C1 segment of cervical spinal cord (tissue), 14 donors: ENCODE measurements around the gene CALHM1.

Source experiments
- DNase-seq, 14 donors: peaks; one replicate each; lab custom pipeline; 2025; lab: John Stamatoyannopoulos, UW

The CALHM1 gene

GRCh38 chr10:103456074-103456660, 2.5 kb downstream of the CALHM1 start:
- DNase-seq = no peak

DNA sequence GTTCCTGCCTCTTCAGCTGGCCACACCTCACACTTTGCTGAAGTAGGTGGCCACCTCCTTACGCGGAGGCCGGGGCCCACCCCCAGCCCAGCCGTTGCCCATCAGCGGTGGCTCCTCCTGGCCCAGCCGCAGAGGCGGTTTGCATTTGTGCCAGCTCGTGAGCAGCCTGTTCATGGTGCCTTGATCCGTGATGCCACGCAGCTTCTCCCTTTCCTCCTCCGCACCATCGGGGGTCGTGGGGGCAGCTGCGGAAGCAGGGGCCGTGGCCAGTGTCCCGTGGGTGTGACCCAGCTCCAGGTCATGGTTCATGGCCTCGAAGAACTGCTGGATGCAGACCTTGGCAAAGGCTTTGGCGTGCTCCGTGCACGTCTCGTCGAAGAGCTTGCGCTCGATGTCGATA, 3.5 kb downstream of the CALHM1 start:
- no peak for DNase-seq

- DNase-seq = no peak
Measured at GRCh38 chr10:103454026-103454425, 4.7 kb downstream of the CALHM1 start.

GRCh38 chr10:103452506-103453230, 6.0 kb downstream of the CALHM1 start:
- no peak for DNase-seq

- DNase-seq = peak in 9 of 14 donors; percentile 4 to 55 (median 32)
Measured at GRCh38 chr10:103451831-103452505, 6.7 kb downstream of the CALHM1 start, which contains the start of gene CALHM2. CALHM2 (minus strand) TSS chr10:103452370; CDS start chr10:103449941, 2,429 bp downstream.

- peak in 8 of 14 donors; percentile 8 to 47 (median 20) for DNase-seq
Measured at GRCh38 chr10:103451091-103451813, 7.4 kb downstream of the CALHM1 start.

- DNase-seq = no peak
Measured at GRCh38 chr10:103450201-103450695, 8.5 kb downstream of the CALHM1 start.

DNA sequence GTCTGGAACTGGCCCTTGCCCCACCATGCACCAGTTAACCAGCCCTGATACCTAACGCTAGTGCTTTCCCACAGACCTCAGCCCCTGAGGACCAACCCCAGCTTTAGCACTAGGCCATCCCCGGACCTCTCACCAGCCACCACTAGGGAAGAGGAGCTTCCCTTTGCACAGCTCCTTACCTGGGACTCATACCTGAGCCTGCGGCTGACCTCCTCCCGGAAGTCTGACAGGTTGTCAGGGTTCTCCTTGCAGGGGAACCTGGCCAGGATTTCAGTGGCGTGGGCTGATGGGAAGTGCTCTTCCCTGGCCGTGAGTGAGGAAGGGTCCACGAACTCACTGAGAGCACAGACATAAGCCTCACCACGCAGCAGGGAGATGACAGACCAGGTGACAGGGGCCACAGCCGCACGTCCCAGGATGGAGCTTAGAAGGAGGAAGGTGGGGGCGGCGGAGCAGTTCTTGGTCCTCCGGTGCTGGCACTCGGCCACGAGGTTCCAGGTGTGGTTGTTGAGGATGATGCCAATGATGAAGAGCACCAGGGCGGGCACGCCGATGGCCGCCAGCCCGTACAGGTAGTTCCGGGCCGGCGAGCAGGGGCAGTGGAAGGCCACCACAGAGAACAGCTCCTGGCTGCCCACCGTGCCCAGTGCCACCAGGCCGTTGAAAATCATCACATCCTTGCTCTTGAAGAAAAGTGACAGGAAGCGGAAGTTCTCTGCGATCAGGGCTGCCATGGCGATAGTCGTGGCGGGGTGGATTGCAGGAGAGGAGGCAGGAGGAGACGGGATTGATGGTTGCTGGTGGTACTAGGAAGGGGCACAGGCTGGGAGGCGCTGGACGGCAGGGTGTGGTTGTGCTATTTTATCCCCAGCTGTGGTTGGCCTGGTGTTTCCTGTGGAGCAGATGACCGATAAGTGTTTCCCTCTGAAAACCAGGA, 9.2 kb downstream of the CALHM1 start:
- no peak for DNase-seq

GRCh38 chr10:103448746-103449145, 10.0 kb downstream of the CALHM1 start:
- no peak for DNase-seq

DNA sequence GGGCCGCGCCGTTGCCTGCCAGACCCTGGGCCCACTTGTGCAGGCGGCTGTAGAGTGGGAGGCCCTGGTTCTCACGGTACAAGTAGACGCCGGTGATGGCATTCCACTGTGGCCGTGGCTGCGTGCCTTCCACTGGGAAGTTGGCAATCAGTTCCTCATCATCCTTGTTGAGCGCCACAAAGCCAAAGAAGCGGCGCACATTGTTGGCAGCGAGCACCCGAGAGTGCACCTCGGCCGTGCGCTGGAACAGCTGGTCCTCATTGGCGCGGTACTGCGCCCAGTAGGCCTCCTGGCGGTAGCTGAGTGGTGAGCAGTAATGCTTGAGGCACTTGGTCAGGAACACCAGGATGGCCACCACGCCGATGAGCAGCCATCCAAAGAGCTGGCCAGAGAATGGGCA, 11.5 kb downstream of the CALHM1 start:
- DNase-seq = no peak

- DNase-seq = peak in 6 of 14 donors; percentile 3 to 61 (median 10)
Measured at GRCh38 chr10:103445767-103446567, 12.7 kb downstream of the CALHM1 start.

GRCh38 chr10:103445366-103445765, 13.3 kb downstream of the CALHM1 start:
- DNase-seq = no peak

GRCh38 chr10:103444478-103444877, 14.2 kb downstream of the CALHM1 start:
- DNase-seq = no peak

- no peak for DNase-seq
Measured at GRCh38 chr10:103443475-103444185, 15.1 kb downstream of the CALHM1 start.

DNA sequence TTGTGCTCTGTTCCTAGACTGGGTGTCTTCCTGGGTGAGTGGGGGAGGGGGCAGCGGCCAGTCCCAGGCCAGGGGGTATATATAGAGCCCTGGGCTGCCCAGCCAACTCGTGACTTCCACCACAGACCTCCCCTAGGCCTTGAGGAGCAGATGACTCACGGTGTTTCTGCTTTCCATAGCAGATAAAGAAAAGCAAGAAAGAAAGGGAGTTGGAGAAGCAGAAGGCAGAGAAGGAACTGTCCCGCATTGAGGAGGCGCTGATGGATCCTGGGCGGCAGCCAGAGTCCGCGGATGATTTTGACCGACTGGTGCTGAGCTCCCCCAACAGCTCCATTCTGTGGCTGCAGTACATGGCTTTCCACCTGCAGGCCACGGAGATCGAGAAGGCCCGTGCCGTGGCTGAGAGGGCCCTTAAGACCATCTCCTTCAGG, 16.7 kb downstream of the CALHM1 start:
- peak in 5 of 14 donors; percentile 8 to 36 (median 12) for DNase-seq

- no peak for DNase-seq
Measured at GRCh38 chr10:103441611-103442010, 17.1 kb downstream of the CALHM1 start.

DNA sequence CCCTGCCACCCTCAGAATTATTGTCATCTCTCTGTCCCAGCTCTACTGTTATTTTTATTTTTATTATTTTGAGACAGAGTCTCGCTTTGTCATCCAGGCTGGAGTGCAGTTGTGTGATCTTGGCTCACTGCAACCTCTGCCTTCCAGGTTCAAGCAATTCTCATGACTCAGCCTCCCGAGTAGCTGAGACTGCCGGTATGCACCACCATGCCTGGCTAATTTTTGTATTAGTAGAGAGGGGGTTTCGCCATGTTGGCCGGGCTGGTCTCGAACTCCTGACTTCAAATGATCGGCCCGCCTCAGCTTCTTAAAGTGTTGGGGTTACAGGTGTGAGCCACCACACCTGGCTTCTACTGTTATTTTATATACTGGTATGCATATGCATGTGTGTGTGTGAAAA, 17.5 kb downstream of the CALHM1 start:
- DNase-seq = no peak

- no peak for DNase-seq
Measured at GRCh38 chr10:103440416-103440815, 18.3 kb downstream of the CALHM1 start.

DNA sequence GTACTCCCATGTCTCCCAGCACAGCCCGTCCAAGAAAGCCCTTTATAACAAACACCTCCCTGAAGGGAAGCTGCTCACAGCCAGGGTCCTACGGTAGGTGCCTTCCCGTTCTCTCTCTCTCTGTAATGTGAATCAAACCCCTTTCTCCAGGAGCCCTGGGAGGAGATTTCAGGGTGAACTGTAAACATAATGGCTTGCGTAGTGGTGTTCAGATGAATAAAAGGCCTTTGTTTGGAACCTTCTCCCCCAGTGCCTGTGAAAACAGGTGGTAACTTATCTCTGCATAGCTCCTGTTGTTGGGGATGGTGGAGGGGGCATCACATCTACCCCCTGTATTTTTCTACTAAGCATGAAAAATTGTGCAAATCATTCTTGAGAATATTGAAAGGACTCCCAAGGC, 18.9 kb downstream of the CALHM1 start:
- DNase-seq = no peak
